HFFc6 (cell line): Measurements from ENCODE around the gene CDK2AP2. TPM values are rescaled to one million over a fixed set of nuclear protein-coding genes. Genes with fewer than 3 reads are reported as not detected.

ENCODE experiments used
- DNase-seq: peaks from one replicate; pipeline ENCODE4 v3.0.0-alpha.2; 2018
- H3K27ac Mint-ChIP-seq: 2 replicates; pipeline ENCODE4 v1.8.0; 2020; ENCODE audit warnings: mild to moderate bottlenecking, mixed read lengths
- H3K27me3 Mint-ChIP-seq: 2 replicates; pipeline ENCODE4 v1.8.0; 2021; ENCODE audit warnings: mild to moderate bottlenecking, moderate library complexity, mixed read lengths; ENCODE audit not compliant: insufficient read depth
- H3K36me3 Mint-ChIP-seq: 2 replicates; pipeline ENCODE4 v1.8.0; 2021; ENCODE audit warnings: low read depth, mixed read lengths
- H3K4me1 Mint-ChIP-seq: 2 replicates; pipeline ENCODE4 v1.8.0; 2020; ENCODE audit warnings: low read depth, mixed read lengths
- H3K4me3 Mint-ChIP-seq: 2 replicates; pipeline ENCODE4 v1.8.0; 2020; ENCODE audit warnings: mild to moderate bottlenecking, moderate library complexity, mixed read lengths
- H3K9me3 Mint-ChIP-seq: 2 replicates; pipeline ENCODE4 v1.8.0; 2020; ENCODE audit warnings: mild to moderate bottlenecking, mixed read lengths
- CTCF ChIP-seq: fragments of 200-600 bp; sonication (generic); IDR thresholded peaks from 2 replicates; pipeline ENCODE4 v1.5.0; 2021; ENCODE audit warnings: antibody characterized with exemption, mild to moderate bottlenecking
- total RNA-seq, 6 experiments: library from RNA; stranded (reverse); fragmentation: NEBNext Ultra II Directional; extraction: Animal tissue kit (Norgen Biotek cat#: 25700); gene quantifications; 2 replicates in 1 of 6; 3 replicates in 5 of 6; pipeline ENCODE4 v1.2.3, GENCODE V29; 2021

The CDK2AP2 gene
- total RNA-seq, 6 experiments from 2014 or later, result 29.3 to 36.0 (median 31.5) TPM

- Mint-ChIP-seq H3K4me3 (no peak overlapping the region), H3K9me3 (no peaks in the 10 kb centered on the region), H3K27me3 (peaks cover 5% of the 10 kb centered on the region; the same call in 1 of the 2 replicates), H3K27ac (no peak overlapping the region), H3K36me3 (peaks cover 1% of the 10 kb centered on the region; the same call in 1 of the 2 replicates), H3K4me1 (no peaks in the 10 kb centered on the region)
- DNase-seq, result no peak
- TF ChIP-seq CTCF, result no peak
Observed at GRCh38 chr11:67492801-67493547, 15.0 kb downstream of the CDK2AP2 start.

- Mint-ChIP-seq H3K27me3 (peaks cover 5% of the 10 kb centered on the region; the same call in 1 of the 2 replicates), H3K27ac (no peak overlapping the region), H3K4me1 (no peaks in the 10 kb centered on the region), H3K9me3 (no peaks in the 10 kb centered on the region), H3K4me3 (no peak overlapping the region), H3K36me3 (peaks cover 8% of the 10 kb centered on the region)
- TF ChIP-seq CTCF, result no peak
- no peak for DNase-seq
Observed at GRCh38 chr11:67492069-67492727, 15.8 kb downstream of the CDK2AP2 start.

GRCh38 chr11:67491276-67492068, 16.5 kb downstream of the CDK2AP2 start:
- Mint-ChIP-seq H3K4me1 (0 out of 2 replicates have a peak, but pooled peaks cover under 1% of the 10 kb centered on the region), H3K9me3 (no peaks in the 10 kb centered on the region), H3K36me3 (peaks cover 8% of the 10 kb centered on the region), H3K27me3 (peaks cover 5% of the 10 kb centered on the region; the same call in 1 of the 2 replicates), H3K4me3 (no peak overlapping the region), H3K27ac (no peak overlapping the region)
- DNase-seq, result no peak
- TF ChIP-seq CTCF, result no peak

GRCh38 chr11:67490727-67491065, 17.3 kb downstream of the CDK2AP2 start:
- Mint-ChIP-seq H3K27ac (no peak overlapping the region), H3K9me3 (no peaks in the 10 kb centered on the region), H3K4me1 (peaks cover 7% of the 10 kb centered on the region), H3K36me3 (peaks cover 12% of the 10 kb centered on the region), H3K27me3 (peaks cover 5% of the 10 kb centered on the region; the same call in 1 of the 2 replicates), H3K4me3 (no peak overlapping the region)
- DNase-seq, result no peak
- TF ChIP-seq CTCF, result no peak

GRCh38 chr11:67489885-67490726, 17.9 kb downstream of the CDK2AP2 start:
- H3K27ac Mint-ChIP-seq, result no peak overlapping the region
- peaks cover 12% of the 10 kb centered on the region for H3K36me3 Mint-ChIP-seq

More at GRCh38 chr11:67489885-67490726, 17.9 kb downstream of the CDK2AP2 start:
- Mint-ChIP-seq H3K9me3 (no peaks in the 10 kb centered on the region), H3K4me1 (peaks cover 9% of the 10 kb centered on the region), H3K27me3 (peaks cover 5% of the 10 kb centered on the region; the same call in 1 of the 2 replicates), H3K4me3 (no peak overlapping the region)
- no peak for TF ChIP-seq CTCF
- no peak for DNase-seq
